GM21381 (cell line): ENCODE results near the gene CCDC138.

ENCODE experiments used
- ATAC-seq: cut with Tn5 transposase; IDR thresholded peaks from one replicate; pipeline ENCODE4 v1.9.1; 2021; ENCODE audit warnings: mild to moderate bottlenecking, moderate library complexity; ENCODE audit not compliant: unreplicated experiment

The CCDC138 gene

DNA sequence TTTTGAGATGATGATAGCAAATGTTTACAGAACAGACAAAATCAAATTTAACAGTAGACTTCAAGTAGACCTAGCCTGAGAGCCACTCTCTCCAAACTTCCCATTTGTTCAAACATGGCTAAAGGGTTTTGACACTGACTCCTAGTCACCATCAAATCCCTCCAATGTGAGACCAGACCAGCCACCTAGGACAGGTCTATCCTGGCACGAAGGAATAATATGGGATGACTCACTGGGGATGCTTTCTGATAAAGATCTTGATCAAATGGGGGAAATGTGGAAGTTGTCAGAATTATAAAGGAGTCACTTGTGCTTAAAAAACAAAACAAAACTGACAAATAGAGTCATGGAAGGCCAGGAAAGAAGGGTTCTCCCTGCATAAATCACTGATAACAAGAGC lies 106.7 kb downstream of the CCDC138 start:
- no peak for ATAC-seq

DNA sequence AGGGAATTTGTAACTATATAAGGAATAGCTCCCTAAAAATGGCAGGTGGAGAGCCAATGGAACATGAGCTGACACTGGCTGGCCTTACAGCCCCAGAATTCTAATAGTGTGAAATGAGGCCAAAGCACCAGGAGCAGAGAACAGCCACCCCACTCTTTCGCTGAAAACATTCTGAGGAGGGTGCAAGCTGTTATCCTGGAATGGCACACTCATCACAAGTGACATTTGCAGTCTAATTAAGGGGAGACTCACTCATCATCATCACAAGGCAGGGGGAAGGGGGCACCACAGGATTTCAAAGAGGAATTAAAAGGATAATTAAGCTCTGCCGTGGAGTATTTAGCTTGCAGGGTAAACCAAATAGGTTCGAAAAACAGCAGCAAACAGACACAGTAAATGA lies 108.2 kb downstream of the CCDC138 start:
- no peak for ATAC-seq

DNA sequence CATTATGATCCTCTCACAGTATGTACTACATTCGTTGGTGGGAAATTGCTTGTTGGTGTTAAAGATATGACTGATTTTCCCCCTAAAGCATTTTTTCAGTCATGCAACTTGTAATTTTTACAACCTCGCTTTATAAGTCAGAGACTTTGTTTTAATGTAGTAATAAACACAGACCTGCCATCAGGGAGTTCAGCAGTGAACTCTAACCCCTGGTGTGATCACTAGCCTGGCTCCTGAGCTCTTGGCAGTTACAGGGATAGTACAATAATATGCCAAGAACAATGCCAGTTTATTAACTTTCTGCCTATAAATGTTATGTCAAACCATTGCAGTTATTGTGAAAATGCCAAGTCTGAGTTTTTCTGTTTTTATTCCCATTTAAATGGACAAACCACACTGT lies 108.6 kb downstream of the CCDC138 start:
- no peak for ATAC-seq

DNA sequence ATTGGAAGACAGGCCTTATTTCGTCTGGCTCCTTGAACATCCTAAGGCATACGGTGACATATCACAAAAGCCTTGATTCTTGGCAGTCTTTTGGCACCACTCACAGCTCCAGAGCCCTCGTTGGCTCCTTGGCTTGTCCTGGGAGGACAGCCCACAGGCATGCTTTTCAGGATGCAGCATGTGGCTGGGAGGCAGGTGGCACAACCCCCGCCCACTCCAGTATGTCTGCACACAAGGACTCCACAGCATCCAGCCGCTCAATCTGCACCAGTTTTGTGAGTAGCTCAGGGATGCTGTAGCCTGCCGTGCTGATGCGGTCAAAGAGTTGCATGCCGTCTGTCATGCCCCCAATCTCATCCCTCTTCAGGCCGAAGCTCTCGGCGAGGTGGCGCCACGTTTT lies 110.2 kb downstream of the CCDC138 start:
- no peak for ATAC-seq

DNA sequence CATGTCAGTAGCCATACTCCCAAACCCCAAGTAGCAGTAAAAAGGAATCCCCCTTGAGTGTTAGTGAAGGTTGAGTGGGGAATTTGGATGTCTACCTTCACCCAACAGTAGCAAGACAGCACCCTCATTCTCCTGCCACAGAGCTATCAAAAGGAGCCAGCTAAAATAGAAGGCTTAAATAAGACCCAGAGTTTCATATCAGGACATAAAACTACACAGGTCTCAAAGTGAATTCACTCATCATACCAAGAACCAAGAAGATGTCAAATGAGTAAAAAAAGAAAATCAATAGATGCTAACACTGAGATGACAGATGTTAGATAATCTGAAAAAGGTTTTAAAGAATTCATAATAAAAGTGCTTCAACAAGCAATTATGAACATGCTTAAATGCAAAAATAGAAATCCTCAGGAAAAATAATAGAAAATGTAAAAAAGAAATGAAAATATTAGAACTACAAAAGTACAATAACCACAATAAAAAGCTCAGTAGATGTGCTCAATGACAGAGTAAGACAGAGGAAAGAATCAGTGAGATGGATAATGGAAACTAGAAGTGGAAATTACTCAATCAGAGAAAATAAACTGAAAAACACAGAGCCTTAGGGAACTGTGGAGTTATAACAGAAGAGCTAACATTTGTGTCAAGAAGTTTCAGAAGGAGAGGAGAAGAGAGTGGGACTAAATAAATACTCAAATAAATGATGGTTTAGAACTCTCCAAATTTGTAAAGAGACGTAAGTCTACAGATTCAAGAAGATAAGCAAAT lies 111.9 kb downstream of the CCDC138 start:
- no peak for ATAC-seq

DNA sequence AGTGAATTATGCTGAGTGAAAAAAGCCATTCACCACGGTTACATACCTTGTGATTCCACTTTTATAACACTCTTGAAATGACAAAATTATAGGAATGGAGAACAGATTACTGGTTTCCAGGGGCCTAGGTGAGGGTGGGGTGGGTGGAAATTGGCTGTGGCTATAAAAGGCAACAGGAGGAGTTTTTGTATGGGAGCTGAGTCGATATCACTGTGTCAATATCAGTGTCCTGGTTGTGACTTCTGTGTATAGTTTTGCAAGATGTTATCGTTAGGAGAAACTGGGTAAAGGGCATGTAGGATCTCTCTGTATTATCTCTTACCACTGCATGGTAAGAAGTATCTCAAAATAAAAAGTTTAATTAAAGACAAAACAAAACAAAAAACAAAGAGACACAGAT lies 118.1 kb downstream of the CCDC138 start:
- no peak for ATAC-seq

DNA sequence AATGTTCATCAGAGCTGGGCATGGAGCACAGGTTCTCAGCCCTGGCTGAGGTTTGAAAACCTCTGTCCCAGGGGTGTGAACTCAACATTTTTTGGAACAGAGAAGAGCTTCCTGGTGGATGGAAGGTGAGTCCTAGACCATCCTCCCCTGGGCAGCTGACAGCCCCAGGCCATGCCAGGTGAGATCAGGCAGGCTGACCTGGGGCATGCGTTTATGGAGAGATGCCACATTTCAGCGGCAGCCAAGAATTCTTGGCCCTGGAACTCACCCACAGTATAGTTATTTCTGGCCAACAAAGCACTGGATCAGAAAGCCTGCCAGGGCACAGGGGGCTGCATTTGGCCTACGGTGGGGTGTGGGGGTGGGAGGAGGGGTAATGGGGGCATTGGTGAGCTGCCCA lies 118.6 kb downstream of the CCDC138 start:
- ATAC-seq, result no peak

DNA sequence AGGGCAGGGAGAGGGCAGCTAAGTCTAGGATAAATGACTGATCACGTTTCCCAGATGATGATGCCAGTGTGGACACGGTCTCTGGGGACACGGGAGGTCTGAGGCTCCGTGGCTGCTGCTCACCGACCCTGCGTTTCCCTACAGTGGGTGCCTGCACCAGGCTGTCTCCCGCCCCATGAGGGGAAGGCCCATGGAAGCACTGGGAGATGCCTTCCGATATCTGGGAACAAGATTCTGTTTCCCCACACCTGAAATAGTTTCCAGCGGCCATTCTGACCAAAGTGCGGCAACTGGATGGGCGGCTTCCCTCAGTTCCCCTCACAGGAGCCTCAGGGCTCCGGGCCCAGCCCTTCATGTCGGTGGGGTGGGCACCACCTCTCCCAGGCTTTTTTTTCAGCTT lies 119.3 kb downstream of the CCDC138 start:
- ATAC-seq, result no peak

DNA sequence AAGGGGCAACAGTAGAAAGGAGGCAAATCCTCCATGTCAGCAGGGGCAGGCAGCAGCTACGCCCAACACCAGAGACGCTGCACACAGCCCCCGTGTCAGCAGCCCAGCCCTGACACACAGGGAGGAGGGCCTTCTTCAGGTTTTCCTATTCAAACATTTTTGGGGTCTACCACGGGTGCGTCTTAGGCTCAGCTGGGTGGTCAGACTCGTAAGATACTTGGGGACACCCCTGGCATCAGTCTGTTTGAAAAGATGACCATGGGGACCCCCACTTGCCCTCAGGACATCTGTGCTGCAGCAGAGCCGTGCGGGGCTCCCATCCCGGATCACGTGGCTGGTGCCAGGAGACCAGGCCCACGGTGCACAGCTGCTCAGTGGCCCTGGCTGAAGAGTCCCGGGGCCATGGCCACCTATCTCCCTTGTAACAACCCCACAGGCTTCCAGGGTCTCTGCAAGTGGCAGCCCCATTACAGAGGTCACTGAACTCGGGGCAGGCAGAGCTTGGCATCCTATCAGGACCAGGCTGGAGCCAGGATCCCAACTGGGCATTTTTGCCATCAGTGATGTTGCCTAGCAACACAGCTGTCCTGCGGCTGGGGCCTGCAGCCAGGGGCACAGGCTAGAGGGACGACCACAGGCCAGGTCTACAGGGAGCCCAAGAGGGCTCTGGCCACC lies 120.0 kb downstream of the CCDC138 start:
- ATAC-seq, result no peak

DNA sequence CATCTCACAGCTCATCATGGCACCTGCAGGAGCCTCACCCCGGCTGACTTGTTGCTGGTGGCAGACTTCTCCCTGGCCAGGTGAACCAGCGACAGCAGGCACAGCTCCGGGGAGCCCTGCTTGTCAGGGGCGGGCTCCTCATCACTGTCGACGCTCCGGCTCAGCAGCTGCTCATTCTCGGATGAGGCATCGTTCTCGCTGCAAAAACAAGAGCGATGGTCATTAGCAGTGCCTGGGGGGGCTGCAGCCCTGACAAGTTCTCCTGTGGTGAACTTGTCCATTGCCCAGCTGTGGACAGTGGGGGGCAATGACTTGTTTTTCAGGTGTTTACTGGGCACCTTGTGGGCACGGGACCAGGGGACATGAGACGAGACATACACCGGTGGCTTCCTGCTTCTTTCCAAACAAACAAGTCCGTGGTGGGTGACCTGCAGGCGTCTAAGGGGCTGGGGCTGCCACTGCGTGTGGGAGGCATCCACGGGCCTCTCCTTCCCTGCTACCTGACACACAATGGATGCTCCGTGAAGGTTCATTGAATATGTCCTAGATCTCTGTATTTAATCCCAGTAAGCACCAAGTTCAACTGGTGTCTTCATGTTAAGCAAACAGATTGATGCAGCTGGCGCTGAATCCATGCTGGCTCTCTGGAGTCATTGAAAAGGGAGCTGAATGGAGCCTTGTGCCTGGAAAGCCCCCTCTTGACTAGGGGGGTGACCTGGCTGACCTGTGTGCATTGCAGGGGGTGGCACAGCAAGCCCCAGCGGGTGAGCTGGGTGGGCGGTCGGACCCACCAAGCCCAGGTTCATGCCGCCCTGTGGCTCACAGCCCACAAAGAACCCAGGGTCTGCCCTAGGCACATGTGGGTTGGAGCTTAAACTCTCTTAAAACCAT lies 121.5 kb downstream of the CCDC138 start:
- no peak for ATAC-seq

DNA sequence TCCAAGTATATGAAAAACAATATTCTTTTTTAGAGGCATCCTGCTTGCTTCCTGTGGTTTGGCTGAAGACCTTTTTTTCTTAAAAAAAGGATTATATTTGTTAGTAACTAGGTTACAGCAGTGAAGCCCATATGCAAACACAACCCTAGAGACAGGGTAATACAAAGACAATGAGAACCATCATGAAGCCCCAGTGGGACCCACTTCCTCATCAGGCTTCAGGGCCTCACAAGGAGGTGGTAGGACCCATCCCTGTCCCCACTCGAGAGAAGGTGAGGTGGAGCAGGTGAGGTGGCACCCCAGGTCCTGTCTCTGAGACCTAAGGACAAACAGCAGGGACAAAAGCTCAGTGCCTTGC lies 122.1 kb downstream of the CCDC138 start:
- no peak for ATAC-seq

DNA sequence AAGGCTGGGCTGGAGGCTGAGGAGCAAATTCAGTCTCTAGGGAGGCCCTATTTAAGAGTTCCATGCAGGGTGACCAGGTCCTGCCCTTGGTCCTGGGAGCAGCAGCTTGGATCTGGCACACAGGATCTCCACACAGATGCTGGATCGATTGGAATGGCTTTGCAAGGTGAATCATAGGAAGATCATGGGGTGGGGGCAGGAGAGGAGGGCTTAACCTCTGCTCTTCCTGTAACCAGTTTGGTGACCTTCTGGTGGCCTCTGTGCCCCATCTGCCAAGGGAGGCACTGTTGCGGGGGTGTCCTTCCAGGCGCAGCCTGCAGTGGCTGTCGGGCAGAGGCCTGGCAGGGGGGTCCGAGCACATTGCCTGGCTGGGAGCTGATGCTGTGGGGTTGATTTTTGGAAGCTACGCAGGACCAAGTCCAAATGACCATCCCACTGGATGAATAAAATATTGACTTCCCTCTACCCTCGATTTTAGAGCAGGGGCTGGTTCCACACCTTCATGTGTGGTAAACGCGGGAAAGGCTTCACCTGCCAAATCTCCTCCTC lies 122.8 kb downstream of the CCDC138 start:
- ATAC-seq, result no peak

DNA sequence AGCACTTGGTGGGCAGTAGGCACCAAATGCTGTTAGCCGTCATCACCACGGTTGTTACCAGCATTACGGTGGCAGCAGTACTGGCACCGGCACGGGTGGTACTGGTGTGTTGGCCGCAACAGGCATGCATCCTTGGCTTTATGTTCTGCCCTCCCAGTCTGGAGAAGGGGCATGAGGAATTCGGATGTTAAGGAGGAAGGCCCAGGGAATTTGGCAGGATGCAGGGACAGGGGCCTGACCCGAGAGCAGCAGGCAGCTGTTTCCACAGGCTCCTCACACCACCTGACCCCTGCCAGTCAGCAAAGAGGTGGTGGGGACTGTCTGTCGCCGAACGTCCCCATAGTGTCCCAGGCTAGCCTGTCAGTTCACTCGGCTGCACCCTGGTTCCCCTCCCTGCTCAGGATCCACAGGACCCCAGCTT lies 123.5 kb downstream of the CCDC138 start:
- ATAC-seq, result no peak

DNA sequence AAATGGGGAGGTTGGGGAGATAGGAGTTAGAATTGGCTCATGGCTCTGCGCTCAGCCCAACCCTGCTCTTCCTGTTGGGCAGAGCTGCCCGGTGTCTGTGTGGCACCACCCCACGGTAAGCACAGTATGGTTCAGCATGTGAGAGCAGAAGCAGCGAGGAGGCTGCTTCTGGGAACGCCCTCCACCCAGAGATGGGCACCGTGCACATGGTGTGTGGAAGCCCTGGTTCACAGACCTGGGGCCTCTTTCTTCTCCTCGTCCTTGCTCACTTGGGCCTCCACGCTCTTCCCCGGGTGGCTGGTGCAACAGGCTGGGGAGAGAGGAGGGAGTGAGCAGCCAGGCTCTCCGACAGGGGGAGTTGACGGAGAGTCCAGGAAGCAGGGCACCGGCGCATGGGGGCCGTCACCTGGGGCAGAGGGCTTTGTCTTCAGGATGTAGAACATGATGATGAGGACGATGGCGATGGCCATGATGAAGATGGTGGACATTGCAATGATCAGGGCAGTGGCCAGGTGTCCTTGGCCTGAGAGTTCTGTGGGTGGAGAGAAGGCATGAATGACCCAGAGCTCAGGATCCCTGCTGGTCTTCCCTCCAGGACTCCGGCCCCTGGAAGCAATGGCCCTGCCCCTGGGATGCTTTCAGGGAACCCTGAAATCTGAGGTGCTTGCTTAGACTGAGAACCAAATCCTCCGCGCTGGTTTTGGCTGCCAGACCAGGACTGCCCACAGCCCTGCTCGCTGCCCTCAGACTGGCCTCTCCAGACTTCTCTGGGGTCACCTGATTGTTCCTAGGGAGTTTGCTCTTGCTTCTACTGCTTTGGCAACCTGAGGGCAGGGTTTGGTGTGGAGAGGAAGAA lies 124.2 kb downstream of the CCDC138 start:
- no peak for ATAC-seq

DNA sequence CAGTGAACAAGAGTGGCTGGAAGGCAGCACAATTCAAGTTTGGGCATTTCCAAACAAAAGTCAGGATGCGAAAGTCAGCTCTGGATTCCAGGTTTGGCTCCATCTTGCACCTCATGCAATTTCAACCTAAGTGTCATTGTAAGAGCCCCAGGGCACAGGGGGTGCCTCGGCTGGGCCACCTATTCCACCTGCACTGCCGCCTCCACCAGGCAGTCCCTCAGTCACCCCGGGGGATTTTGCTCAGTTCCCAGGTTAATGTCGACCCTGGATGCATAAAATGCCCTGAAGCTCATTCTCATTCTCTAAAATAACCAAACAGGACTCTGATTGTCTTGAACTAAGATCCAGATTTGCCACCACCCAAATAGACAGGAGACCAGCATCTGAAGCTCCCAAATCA lies 124.8 kb downstream of the CCDC138 start:
- no peak for ATAC-seq

DNA sequence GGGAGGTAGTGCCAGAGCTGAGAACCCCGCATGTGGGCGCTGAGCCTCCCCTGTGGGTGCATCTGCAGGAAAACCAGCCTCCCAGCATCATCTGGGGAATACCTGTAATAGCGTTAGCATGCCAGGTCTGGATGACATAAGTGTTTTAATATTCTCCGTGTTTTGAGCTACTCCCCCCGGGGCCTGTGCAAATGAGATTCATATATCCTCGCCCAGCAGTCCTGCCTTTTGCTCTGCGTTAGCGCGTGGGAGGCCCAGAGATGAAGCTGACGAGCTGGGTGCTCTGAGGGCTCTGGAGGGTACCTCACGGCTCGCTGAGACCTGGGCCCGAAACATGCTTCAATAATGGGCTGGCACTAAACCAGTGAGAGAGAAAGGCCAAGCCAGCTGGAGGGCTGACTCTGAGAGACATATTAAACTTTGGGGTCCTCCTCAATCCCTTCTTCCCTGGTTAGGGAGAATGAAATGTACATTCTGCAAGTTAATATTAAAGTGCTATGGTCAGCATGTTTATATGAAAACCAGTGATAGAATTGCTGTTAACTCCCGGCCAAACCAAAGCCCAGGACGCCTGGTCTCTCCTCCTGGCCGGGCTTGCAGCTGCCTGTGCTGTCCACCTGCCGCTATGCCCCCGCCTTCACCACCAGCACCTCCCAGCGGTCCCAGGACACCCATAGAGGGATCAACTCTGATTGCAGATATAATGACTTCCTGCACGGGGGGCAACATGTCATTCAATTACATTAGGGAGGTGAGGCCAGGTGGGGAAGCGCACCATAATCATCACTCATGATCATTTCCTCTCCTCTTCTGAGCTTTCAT lies 125.4 kb downstream of the CCDC138 start:
- no peak for ATAC-seq

DNA sequence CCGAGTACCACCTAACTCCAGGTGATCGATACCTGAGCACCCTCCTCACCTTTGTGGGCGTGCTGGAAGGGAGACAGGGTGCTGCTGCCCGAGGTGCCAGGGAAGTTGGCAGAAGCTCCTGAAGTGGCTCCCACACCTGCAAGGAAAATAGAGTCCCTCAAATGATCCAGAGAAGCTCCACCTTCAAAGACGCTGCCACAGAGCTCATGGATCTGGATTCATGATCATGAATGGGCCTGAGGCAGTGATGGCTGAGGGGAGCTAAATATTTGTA lies 126.0 kb downstream of the CCDC138 start:
- ATAC-seq, result no peak

DNA sequence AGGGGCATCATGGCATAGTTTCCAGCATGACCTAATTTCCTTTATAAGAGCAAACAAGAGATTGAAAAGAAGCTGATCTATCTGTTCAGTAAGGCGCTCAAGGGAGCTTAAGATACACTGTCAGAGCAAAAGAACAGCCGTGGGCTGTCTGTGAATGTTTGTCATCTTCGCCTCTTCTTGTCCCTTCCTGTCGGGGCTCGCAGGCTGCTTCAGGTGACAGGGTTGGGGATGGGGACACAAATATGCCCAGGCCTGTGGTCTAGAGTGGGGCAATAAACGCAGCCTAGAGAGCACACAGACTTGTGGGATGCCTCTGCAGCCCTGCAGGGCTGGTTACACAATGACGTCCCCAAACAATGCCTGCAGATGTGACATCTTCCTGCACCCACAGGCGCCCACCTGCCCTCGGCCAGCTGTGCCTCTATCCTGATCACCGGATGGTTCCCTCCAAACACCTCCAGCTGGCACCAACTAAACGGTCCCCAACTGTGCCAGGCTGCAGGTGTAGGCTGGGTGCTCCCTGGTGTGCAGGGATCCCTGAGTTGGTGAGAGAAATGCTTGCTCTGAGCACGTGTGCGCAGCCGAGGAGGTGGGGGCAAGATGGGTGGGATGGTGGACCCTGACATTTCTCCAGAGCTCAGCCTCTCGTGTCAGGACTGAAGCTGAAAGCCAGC lies 129.7 kb downstream of the CCDC138 start:
- ATAC-seq, result no peak

DNA sequence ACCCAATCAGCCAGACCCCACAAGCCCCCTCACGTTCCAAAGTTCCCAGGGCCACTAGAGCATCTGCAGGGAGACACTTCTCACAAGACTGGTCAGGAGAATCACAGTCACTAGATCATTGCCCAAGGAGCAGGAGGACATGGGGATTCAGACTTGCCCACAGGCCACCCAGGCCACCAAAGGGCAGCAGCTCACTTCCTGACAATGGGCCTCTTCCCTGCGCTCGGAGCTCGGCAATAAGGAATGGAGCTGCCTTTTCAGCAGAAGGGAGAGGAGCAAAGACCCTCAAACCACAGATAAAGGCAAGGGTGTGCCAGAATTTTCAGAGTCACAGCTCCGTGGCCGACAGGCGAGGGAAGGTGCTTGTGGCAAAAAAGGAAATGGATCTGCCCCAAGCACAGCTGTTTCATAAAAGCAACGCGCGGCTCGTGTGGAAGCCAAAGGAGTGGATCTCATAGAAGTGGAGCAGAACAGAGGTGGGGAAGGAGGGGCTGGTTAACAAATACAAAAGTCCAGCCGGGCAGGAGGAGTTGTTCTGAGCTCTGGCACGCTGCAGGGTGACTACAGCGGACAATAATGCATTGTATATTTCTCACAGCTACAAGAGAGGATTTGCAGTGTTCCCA lies 130.3 kb downstream of the CCDC138 start:
- ATAC-seq, result no peak
